GM19099 (cell line): Measurements from ENCODE around the gene CSTF1.

Source experiments
- POLR2A ChIP-seq: IDR thresholded peaks from 3 replicates; pipeline ENCODE4 v1.6.1; 2011; ENCODE audit warnings: low read depth; ENCODE audit not compliant: insufficient read length; ENCODE audit errors: extremely low read depth

Gene CSTF1

GRCh38 chr20:56412949-56413348, 20.5 kb downstream of the CSTF1 start:
- no peak for TF ChIP-seq POLR2A

DNA sequence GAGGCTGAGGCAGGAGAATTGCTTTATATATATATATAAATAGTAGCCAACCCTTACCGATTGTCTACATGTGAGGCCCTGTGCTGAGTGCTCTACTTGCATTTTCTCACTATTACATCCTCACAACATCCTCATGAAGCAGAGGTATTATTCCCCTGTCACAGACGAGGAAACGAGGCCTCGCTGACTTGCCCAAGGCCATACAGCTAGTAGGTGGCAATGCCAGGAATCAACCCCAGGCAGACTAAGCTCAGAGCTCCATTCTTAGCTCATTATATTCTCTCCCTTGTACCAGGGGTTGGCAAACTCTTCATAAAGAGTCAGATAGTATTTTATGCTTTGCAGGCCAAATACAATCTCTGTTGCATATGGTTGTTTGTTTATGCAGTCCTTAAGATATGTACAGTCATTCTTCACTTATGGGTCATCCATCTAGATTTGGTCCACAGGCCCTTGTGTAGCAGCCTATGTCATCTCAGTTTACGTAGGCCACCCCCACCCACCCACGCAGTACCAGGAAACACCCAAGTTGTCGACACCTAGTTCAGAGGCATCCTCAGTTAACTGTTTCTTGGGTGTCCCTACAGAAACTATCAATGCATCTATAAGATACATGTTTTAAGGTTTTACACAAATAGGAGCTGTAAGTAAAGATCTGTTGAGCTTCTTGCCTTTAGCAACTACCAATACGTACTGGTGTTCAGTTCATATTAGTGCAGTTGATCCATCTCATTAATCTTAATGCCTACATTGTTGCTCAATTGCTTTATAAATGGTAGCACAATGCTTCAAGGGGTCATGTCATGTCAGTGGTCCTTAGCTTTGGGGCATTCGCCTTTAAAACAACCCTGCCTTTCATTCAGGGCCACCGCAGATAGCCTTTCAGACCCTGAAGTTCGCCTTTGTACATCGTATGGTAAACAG, 22.7 kb downstream of the CSTF1 start:
- TF ChIP-seq POLR2A, result no peak

DNA sequence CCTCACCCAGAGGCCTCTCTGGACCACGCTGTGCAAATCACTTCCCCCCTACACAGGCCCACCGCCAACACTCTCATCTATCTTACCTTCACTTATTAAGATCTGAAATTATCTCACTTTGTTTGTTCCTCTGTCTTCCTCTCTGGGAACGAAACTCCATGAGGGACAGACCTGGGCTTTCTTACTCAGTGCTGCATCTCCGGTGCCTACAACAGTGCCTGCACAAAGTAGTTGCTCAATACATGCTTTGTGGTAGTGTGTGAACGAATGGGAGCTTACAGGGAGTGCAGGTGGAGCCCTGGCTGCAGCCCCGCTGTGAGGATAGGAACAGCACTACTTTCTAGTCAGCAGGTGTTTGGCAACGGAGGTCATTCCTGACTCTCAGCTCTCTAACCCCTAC, 25.0 kb downstream of the CSTF1 start:
- TF ChIP-seq POLR2A, result no peak

- TF ChIP-seq POLR2A, result no peak
These were observed 25.5 kb downstream of the CSTF1 start for GRCh38 chr20:56417911-56418310.

- no peak for TF ChIP-seq POLR2A
These were observed 26.0 kb downstream of the CSTF1 start for GRCh38 chr20:56418385-56418861.

- TF ChIP-seq POLR2A, result no peak
These were observed 27.6 kb downstream of the CSTF1 start for GRCh38 chr20:56420028-56420427.

DNA sequence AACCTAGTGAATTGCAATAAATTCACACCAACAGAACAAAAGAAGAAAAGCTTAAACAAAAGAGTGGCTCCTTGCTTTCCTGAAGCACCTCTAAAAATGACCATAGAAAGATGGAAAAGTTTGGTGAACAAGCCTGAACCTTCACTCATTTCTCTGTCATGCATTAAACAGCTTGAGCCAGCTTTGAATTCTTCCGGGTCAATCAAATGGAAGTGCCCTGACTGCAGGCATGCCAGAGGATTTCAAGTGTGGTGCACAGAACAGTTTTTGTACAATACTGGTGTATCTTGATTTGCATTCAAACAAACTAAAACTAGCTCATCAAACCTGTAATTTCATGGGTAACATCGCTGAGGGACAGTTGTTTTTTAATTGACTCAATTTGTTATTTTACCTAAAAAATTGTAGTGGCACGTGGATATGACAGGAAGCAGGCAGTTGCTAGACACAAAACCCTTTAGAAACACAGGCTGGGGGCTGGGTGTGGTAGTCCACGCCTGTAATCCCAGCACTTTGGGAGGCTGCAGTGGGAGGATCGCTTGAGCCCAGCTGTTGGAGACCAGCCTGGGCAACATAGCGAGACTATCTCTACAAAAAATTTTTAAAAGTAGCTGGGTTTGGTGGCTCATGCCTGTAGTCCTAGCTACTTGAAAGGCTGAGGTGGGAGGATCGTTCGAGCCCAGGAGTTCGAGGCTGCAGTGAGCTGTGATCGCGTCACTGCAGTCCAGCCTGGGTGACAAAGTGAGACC, 28.7 kb downstream of the CSTF1 start:
- no peak for TF ChIP-seq POLR2A

DNA sequence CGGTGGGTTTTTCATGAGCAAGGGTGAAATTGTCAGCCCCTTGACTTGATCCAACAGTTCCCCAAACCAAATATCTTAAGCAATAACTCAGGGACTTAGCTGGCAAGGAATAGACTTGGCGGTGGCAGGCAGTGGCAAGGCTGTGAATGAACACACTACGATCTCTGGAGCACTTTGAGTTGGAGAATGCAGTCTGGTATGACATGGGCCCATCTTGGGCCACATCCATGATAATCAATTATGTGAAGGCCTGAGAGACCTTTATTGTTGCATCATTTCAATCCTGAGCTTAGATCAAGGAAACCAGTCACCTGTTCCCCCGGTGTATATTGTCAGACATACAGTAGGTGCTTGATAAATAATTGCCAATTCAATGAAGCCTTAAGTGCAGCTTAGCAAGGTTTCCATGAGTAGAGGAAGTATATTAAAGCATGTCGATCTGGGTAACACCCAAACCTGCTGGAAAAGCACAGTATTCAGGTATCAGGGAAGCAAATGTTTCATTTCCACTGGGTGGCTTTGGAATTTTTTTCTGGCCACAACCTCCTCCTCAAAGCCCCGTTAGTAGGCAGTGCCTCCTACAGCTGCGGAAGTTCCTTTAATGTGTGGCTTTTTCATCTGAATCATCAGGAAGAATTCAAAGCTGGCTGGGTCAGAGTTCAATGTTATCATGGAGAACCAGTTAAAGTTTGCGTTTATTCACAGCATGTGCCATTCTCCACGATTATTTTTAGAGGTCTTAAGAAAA, 29.8 kb downstream of the CSTF1 start:
- no peak for TF ChIP-seq POLR2A

DNA sequence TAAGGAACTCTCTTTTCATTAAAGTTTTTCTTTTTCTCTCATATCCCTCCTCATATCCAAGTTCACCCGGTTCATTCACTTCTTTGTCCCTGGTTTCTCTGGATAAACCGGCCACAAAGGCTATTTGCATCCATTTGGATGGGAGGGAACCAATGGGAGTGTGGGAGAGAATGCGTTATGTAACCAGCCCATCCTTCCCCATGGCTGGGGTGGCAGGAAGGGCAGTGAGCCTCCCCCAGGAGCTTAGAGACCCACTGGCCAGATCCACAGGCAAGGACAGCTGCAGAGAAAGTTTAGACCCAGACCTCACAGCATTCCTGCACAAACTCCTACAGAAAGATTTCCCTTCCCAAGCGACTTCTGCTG, 30.4 kb downstream of the CSTF1 start:
- TF ChIP-seq POLR2A, result no peak

GRCh38 chr20:56423211-56423610, 30.8 kb downstream of the CSTF1 start:
- no peak for TF ChIP-seq POLR2A

DNA sequence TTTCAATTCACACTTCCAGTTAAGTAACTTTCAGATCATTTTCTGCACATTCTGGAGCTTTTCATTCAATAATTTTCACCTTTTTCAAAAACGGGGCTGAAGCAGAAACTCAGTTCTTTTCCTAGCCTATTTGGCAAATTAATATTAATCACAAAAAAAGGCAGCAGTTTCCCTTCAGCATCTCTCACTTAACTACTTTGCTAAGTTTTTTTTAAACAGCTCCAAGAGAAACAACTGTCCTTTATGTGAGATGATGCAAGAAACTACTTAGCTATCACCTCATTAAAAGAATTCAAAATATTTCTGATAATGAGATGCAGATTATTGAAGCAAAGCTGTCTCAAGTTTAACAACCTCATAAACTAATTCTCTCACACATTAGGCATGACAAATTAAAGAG, 31.4 kb downstream of the CSTF1 start:
- TF ChIP-seq POLR2A, result no peak

- no peak for TF ChIP-seq POLR2A
These were observed 32.5 kb downstream of the CSTF1 start for GRCh38 chr20:56424931-56425330.

DNA sequence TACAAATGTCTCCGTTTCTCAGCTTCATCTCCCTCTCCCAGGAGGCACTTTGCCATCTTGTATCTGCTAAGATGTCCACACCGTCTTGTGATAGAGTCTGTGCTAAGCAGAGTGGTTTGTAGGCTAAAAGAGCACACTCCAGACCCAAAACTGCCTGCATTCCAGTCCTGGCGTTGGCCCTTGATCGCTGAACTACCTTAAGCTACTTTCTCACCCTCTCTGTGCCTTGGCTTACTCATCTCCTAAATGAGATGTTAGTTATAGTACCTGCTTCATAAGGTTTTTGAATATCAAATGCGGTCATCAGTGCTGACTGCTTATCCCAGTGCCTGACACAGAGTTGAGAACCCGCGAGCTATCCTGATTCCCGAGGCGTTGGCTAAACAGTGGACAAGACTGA, 33.6 kb downstream of the CSTF1 start:
- TF ChIP-seq POLR2A, result no peak

- no peak for TF ChIP-seq POLR2A
These were observed 34.5 kb downstream of the CSTF1 start for GRCh38 chr20:56426926-56427325.

GRCh38 chr20:56427797-56428196, 35.4 kb downstream of the CSTF1 start:
- no peak for TF ChIP-seq POLR2A
